AG09319 (cell line): ENCODE data around the gene PRCD.

ENCODE experiments used
- DNase-seq: peaks from one replicate; pipeline ENCODE4 v3.0.0-alpha.2; 2010; ENCODE audit warnings: low read depth; ENCODE audit errors: extremely low read depth
- TF ChIP-seq, protein P1 (sequence below): IDR thresholded peaks from 2 replicates; pipeline ENCODE4 v1.5.1; 2011; ENCODE audit warnings: low read depth, mild to moderate bottlenecking, inconsistent platforms, low read length, moderate library complexity

The PRCD gene

DNA sequence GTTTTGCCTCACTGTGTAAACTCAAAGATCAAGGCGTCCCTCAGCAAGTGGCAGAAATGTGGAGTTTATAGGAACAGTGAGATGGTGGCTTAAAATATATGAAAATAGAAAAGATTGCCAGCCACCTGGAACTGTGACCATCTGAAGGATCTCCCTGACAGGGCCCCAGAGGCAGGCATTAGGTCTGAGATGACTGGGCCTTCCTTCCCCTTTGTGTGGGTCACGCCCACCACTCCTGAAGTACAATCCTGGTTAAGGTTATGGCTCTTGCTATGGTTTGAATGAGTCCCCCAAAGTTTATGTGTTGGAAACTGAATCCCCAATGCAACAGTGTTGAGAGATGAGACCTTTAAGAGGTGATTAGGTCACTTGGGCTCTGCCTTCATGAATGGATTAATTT, 39.4 kb downstream of the PRCD start:
- DNase-seq: no peak
- TF ChIP-seq, protein P1, sequence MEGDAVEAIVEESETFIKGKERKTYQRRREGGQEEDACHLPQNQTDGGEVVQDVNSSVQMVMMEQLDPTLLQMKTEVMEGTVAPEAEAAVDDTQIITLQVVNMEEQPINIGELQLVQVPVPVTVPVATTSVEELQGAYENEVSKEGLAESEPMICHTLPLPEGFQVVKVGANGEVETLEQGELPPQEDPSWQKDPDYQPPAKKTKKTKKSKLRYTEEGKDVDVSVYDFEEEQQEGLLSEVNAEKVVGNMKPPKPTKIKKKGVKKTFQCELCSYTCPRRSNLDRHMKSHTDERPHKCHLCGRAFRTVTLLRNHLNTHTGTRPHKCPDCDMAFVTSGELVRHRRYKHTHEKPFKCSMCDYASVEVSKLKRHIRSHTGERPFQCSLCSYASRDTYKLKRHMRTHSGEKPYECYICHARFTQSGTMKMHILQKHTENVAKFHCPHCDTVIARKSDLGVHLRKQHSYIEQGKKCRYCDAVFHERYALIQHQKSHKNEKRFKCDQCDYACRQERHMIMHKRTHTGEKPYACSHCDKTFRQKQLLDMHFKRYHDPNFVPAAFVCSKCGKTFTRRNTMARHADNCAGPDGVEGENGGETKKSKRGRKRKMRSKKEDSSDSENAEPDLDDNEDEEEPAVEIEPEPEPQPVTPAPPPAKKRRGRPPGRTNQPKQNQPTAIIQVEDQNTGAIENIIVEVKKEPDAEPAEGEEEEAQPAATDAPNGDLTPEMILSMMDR: no peak

DNA sequence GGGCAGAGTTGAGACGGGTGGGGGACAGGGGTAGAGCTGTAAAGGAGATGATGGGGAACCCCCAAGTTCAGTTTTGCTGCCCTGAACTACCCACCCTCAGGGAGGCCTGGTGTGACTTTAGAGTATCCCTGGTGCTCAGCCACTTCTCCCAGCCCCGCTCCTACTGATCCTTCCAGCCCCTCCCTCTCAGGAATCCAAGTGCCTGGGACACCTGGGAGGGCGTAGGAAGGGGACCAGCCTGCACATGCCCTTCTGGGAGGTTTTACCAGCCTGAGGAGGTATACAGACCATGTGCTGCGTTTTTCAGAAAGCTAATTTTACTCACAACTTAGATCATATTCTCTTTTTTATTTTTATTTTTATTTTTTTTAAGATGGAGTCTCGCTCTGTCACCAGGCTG, 41.7 kb downstream of the PRCD start:
- no peak for DNase-seq
- TF ChIP-seq, protein P1: no peak

GRCh38 chr17:76582660-76583059, 42.8 kb downstream of the PRCD start:
- TF ChIP-seq, protein P1: no peak
- no peak for DNase-seq

DNA sequence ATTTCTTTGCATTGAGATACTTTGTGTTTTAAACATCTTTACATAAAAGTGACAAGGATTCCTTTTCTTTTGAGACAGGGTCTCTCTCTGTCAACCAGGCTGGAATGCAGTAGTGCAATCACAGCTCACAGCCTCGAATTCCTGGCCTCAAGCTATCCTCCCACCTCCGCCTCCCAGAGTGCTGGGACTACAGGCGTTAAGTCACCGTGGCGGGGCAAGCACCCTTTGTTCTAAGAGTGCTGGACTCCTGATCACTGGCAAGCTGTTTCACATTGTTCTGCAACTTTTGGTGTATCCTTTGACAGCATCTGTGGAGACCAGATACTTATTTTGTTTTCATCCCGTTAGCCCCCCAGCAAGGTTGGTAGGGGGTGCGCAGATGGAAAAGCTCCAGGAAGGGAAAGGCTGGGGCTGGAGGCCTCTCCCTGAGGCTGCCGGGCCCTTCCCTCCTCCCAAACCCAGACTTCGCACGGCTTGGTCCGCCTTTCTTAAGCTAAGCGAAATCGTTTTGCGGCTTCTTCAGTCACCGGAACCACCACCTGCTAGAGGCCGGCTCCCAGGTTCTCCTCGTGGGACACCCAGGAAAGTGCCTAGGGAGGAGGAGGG, 44.7 kb downstream of the PRCD start:
- TF ChIP-seq, protein P1: no peak
- no peak for DNase-seq

DNA sequence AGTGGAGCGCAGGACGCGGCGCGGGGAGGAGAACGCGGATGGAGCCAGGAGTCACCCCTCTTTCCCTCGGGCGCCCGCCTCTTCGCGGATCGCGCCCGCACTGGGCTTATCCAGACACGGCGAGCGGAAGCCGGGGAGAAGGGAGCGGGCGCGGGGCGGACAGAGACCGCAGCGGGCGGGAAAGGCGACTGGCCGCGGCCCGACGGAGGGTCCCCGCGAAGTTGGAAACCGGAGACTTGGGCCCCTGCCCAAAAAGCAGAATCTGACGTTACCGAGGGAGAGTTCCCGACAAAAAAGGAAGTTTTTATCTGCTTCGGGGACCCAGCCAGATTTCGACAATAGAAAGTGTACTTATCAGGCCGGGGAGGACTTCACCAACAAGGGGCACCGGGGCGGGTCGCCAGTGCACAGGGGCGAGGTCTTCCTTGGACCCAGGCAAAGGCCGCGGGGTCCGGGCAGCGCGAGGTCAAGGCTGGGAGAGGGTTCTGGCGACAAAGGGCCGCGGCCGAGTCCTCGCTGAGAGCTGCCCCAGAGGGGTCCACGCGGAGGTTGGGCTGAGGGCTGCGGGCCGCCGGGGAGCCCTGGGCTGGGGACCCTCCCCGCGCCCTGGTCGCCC, 45.3 kb downstream of the PRCD start:
- TF ChIP-seq, protein P1: no peak
- no peak for DNase-seq

GRCh38 chr17:76585649-76586593, 46.1 kb downstream of the PRCD start, which contains the start of gene ST6GALNAC2:
ST6GALNAC2 (minus strand) TSS chr17:76585860; CDS start chr17:76585808, 52 bp downstream.
- TF ChIP-seq, protein P1: peak; percentile 25
- no peak for DNase-seq
